Thoracic aorta (tissue), 2 donors: Measurements from ENCODE around the gene SF1. TPM values are rescaled to one million over a fixed set of nuclear protein-coding genes. Genes with fewer than 3 reads are reported as not detected.

ENCODE experiments used
- ATAC-seq: fragments of 150-250 bp; one replicate; pipeline ENCODE4 v1.8.0; 2017; ENCODE audit warnings: low read depth; ENCODE audit not compliant: insufficient number of reproducible peaks, low FRiP score
- DNase-seq: peaks from one replicate; pipeline ENCODE4 v3.0.0-alpha.2; 2020; ENCODE audit warnings: low spot score
- H3K27ac ChIP-seq, 2 donors: fragments of 200-600 bp; sonication (generic); 1 replicate in 1 of 2; 2 replicates in 1 of 2; pipeline ENCODE4 v1.5.1; 2016; ENCODE audit warnings: mild to moderate bottlenecking in 2 of 2, moderate library complexity in 2 of 2
- H3K27me3 ChIP-seq: fragments of 200-600 bp; sonication (generic); replicated peaks from 2 replicates; pipeline ENCODE4 v1.6.0; 2016; ENCODE audit warnings: mild to moderate bottlenecking; ENCODE audit not compliant: insufficient read depth
- H3K36me3 ChIP-seq: fragments of 200-600 bp; sonication (generic); one replicate; pipeline ENCODE4 v1.5.1; 2016
- H3K4me1 ChIP-seq, 2 donors: fragments of 200-600 bp; sonication (generic); 1 replicate in 1 of 2; 2 replicates in 1 of 2; pipeline versions ENCODE4 v1.5.1 to v1.6.0; 2016; ENCODE audit warnings: low read depth in 2 of 2, mild to moderate bottlenecking in 1 of 2; ENCODE audit not compliant: control insufficient read depth in 1 of 2
- H3K4me3 ChIP-seq: fragments of 200-600 bp; sonication (generic); 2 replicates; pipeline ENCODE4 v1.5.1; 2016; ENCODE audit warnings: mild to moderate bottlenecking
- H3K9me3 ChIP-seq: fragments of 200-600 bp; sonication (generic); 2 replicates; pipeline ENCODE4 v1.5.1; 2016
- total RNA-seq, 2 donors: library from RNA; depleted of rRNA; stranded (reverse); fragments of >200 nt; gene quantifications; one replicate each; pipeline versions ENCODE4 v1.1.0 to v1.2.3, GENCODE V29; 2016
- TF ChIP-seq, protein P1 (sequence below): fragments of 200-600 bp; sonication (generic); IDR thresholded peaks from one replicate; pipeline ENCODE4 v1.5.1; 2019; ENCODE audit warnings: antibody characterized with exemption

Gene SF1
- total RNA-seq, 2 donors from 2014 or later: 250 to 512 TPM

DNA sequence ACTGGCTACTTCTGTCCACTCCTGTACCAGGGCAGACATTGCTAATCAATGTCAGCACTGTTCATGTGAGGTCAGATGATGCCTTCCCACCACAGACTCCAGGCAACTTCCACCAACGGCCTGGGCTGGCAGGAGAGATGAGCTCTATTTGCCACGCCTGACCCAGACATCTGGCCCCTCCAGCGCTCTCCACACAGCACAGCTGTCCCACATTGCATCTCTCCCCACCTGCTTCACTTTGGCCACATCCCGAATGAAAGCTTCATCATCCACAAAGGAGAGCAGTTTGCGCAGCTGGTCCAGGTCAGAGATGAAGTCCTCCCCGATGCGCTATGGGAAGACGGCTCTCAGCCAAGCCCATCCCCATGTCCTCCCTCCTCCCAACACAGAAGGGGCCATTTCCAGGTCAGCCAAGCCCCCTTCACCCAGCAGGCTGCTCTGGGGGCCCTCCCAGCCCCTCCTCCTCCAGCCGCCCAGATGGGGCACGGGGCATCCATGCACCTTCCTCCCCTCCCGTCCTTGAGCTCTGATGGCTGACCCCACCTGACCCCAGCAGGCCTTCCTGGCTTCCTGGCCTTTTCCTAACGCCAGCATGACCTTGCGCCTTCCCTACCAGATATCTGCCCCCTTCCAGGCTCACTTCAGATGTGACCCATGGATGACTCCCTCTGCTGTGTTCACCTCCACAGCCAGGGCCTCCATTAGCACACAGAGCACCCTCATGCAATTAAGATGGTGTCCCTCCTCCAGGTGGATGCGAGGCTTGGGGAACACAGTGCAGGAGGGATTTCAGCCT, 26.0 kb downstream of the SF1 start:
- no peaks in the 10 kb centered on the region for H3K36me3 ChIP-seq
- no peaks in the 10 kb centered on the region for H3K27me3 ChIP-seq
- H3K4me1 ChIP-seq: no peaks in the 10 kb centered on the region
- ATAC-seq (no peak), DNase-seq (no peak)
- TF ChIP-seq, protein P1, sequence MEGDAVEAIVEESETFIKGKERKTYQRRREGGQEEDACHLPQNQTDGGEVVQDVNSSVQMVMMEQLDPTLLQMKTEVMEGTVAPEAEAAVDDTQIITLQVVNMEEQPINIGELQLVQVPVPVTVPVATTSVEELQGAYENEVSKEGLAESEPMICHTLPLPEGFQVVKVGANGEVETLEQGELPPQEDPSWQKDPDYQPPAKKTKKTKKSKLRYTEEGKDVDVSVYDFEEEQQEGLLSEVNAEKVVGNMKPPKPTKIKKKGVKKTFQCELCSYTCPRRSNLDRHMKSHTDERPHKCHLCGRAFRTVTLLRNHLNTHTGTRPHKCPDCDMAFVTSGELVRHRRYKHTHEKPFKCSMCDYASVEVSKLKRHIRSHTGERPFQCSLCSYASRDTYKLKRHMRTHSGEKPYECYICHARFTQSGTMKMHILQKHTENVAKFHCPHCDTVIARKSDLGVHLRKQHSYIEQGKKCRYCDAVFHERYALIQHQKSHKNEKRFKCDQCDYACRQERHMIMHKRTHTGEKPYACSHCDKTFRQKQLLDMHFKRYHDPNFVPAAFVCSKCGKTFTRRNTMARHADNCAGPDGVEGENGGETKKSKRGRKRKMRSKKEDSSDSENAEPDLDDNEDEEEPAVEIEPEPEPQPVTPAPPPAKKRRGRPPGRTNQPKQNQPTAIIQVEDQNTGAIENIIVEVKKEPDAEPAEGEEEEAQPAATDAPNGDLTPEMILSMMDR: no peak
- no peaks in the 10 kb centered on the region for H3K9me3 ChIP-seq
- no peak overlapping the region for H3K4me3 ChIP-seq
- H3K27ac ChIP-seq: no peak overlapping the region

DNA sequence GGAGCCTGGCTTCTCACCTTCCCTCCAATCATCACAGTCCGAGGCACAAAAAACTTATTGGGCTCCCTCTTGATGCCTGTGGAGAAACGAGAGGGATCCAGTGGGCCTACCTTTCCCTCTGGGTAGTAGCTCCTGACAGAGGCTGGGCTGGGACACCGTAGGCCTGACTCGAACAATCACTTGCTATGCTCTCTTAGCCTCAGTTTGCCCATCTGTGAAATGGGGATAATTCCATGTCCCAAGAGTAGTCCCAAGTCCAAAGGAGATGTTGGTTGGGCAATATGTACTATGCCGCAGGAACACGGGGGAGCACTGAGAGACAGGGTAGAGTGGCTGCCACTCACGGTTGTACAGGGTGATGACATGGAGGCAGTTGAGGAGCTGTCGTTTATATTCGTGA, 26.8 kb downstream of the SF1 start:
- TF ChIP-seq, protein P1: no peak
- Histone ChIP-seq H3K27ac (no peak overlapping the region), H3K4me1 (no peaks in the 10 kb centered on the region), H3K36me3 (no peaks in the 10 kb centered on the region), H3K27me3 (no peaks in the 10 kb centered on the region), H3K9me3 (no peaks in the 10 kb centered on the region), H3K4me3 (no peak overlapping the region)
- DNase-seq (no peak), ATAC-seq (no peak)

DNA sequence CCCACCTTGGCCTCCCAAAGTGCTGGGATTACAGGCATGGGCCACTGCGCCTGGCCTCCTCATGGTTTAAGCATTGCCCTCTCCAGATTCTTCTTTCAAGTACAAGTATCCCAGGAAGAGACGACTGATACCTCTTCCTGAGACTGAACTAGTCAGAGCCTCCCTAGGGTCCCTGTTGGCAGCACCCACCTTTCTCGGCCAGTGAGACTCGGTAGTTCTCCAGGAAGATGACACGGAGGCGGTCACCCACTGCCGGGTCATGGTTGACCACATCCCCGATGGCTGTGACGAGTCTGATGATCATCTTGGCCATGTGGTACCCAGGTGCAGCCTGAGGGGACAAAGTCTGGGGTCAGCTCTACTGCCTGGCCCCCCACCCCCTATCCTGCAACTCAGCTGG, 27.2 kb downstream of the SF1 start:
- Histone ChIP-seq H3K9me3 (no peaks in the 10 kb centered on the region), H3K4me1 (peaks cover 0 to 3% of the 10 kb centered on the region in 2 donors), H3K4me3 (no peak overlapping the region), H3K27ac (no peak overlapping the region), H3K36me3 (no peaks in the 10 kb centered on the region), H3K27me3 (no peaks in the 10 kb centered on the region)
- ATAC-seq: no peak
- TF ChIP-seq, protein P1: no peak
- DNase-seq: no peak

DNA sequence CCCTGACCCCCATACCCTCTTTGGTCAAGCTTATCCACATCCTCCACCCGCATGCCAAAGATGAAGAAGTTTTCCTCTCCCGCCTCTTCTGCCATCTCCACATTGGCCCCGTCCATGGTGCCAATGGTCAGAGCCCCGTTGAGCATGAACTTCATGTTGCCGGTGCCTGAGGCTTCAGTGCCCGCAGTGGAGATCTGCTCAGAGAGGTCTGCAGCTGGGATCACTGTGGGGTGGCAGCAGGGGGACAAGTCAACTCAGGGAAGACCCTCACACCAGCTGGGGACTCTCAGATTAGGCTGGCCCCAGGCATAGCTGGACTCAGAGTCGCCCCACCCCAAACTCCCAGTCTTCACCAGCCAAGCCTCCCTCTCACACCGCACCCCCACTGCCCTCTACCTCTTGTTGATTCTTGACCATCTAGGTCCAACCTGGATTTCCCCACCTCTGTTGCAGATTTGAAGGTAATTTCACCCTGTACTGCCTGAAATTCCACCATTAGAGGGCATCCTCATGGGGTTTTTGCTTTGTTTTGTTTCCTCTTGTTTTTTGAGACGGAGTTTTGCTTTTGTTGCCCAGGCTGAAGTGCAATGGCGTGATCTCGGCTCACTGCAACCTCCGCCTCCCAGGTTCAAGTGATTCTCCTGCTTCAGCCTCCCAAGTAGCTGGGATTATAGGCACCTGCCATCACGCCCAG, 27.8 kb downstream of the SF1 start:
- Histone ChIP-seq H3K4me3 (no peak overlapping the region), H3K36me3 (no peaks in the 10 kb centered on the region), H3K4me1 (peaks cover 0 to 3% of the 10 kb centered on the region in 2 donors), H3K27me3 (no peaks in the 10 kb centered on the region), H3K27ac (no peak overlapping the region), H3K9me3 (no peaks in the 10 kb centered on the region)
- ATAC-seq: no peak
- TF ChIP-seq, protein P1: no peak
- DNase-seq: no peak

DNA sequence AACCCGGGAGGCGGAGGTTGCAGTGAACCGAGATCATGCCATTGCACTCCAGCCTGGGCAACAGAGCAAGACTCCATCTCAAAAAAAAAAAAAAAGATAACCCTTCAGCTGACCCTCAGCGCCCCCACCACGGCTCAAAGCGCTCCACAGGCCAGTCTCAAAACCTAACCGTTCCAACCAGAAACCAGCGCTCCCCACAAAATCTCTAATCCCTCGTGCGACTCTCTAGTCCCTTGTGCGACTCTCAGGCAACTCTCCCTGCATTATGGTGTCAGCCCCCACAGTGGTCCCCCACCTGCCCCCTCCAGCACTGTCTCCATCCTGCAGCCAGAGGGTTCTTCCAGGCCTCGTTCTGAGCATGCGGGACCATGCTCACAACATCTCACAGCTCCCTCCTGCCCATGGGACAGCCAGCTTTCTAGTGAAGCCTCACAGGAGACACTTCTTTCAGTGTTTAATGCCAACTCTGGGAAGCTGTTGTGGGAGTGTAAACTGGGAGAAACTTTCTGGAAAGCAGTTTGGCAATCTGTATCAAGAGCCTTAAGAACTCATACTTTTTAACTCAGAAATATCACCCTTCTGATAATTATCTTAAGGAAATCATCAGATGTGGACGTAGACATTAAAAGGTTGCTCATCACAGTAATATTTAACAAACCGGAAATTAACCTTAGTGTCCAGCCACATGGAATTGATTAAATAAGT, 30.2 kb downstream of the SF1 start:
- H3K27me3 ChIP-seq: no peaks in the 10 kb centered on the region
- H3K4me1 ChIP-seq: peaks cover 3 to 12% of the 10 kb centered on the region in 2 donors
- no peaks in the 10 kb centered on the region for H3K9me3 ChIP-seq
- H3K27ac ChIP-seq: peak overlapping the region; percentile 2 to 14
- DNase-seq (no peak), ATAC-seq (no peak)
- no peaks in the 10 kb centered on the region for H3K36me3 ChIP-seq
- TF ChIP-seq, protein P1: no peak
- no peak overlapping the region for H3K4me3 ChIP-seq
